IgD-negative memory B cell (primary cell): ENCODE measurements around the gene NID1. TPM values are rescaled to one million over a fixed set of nuclear protein-coding genes. Genes with fewer than 3 reads are reported as not detected.
"Not testable (repeated sequence)": the region's sequence is repeated elsewhere in the genome, so short reads cannot be mapped to it uniquely, and the experiment has no call there.

Source experiments
- H3K27ac Mint-ChIP-seq, 3 donors: one replicate each; pipeline ENCODE4 v1.8.0; 2020 to 2022; ENCODE audit warnings: mild to moderate bottlenecking in 3 of 3, mixed read lengths in 3 of 3, moderate library complexity in 1 of 3
- H3K27me3 Mint-ChIP-seq: one replicate; pipeline ENCODE4 v1.8.0; 2021; ENCODE audit warnings: mixed read lengths
- H3K36me3 Mint-ChIP-seq: one replicate; pipeline ENCODE4 v1.8.0; 2020; ENCODE audit warnings: mild to moderate bottlenecking, mixed read lengths
- H3K4me1 Mint-ChIP-seq, 3 donors: one replicate each; pipeline ENCODE4 v1.8.0; 2020 to 2022; ENCODE audit warnings: mixed read lengths in 3 of 3, mild to moderate bottlenecking in 1 of 3
- H3K4me3 Mint-ChIP-seq, 4 donors: one replicate each; pipeline ENCODE4 v1.8.0; 2020 to 2022; ENCODE audit warnings: mild to moderate bottlenecking in 4 of 4, mixed read lengths in 4 of 4, moderate library complexity in 3 of 4
- H3K9me3 Mint-ChIP-seq, 3 donors: one replicate each; pipeline ENCODE4 v1.8.0; 2020 to 2021; ENCODE audit warnings: mixed read lengths in 3 of 3, mild to moderate bottlenecking in 1 of 3
- polyA plus RNA-seq: library from polyadenylated mRNA; unstranded; fragments of 300-500 nt; fragmentation: Illumina TruSeq; gene quantifications from one replicate; pipeline ENCODE4 v1.2.3, GENCODE V29; 2021

NID1 gene
- polyA plus RNA-seq, 1 donor from 2014 or later = not detected

- H3K27ac Mint-ChIP-seq = peak overlapping the region; percentile 60 to 83 (median 64)
- H3K9me3 Mint-ChIP-seq = no peaks in the 10 kb centered on the region
- H3K27me3 Mint-ChIP-seq = peaks cover 1% of the 10 kb centered on the region
- H3K4me3 Mint-ChIP-seq = peak overlapping the region; percentile 36 to 93 (median 70)
- H3K36me3 Mint-ChIP-seq = peaks cover 3% of the 10 kb centered on the region
- H3K4me1 Mint-ChIP-seq = peaks cover 55 to 71% (median 63%) of the 10 kb centered on the region in 3 donors
These were observed 132.8 kb downstream of the NID1 start for GRCh38 chr1:235932090-235932510.

- H3K4me3 Mint-ChIP-seq = peak overlapping the region in 3 of 4 donors; percentile 15 to 93 (median 83)
- no peaks in the 10 kb centered on the region for H3K9me3 Mint-ChIP-seq
These were observed 133.6 kb downstream of the NID1 start for GRCh38 chr1:235931171-235931738.

GRCh38 chr1:235930543-235930942 is 134.3 kb downstream of the NID1 start:
- Mint-ChIP-seq H3K36me3 (no peaks in the 10 kb centered on the region), H3K27me3 (peaks cover 1% of the 10 kb centered on the region), H3K4me1 (peaks cover 47 to 61% (median 61%) of the 10 kb centered on the region in 3 donors), H3K27ac (no peak overlapping the region), H3K4me3 (peak overlapping the region in 2 of 4 donors; percentile 83 to 93), H3K9me3 (no peaks in the 10 kb centered on the region)

More at GRCh38 chr1:235931171-235931738, 133.6 kb downstream of the NID1 start:
- H3K36me3 Mint-ChIP-seq = peaks cover 2% of the 10 kb centered on the region
- peaks cover 53 to 69% (median 64%) of the 10 kb centered on the region in 3 donors for H3K4me1 Mint-ChIP-seq
- peaks cover 1% of the 10 kb centered on the region for H3K27me3 Mint-ChIP-seq
- peak overlapping the region in 2 of 3 donors; percentile 20 to 64 for H3K27ac Mint-ChIP-seq

- Mint-ChIP-seq H3K27me3 (peaks cover 1% of the 10 kb centered on the region), H3K36me3 (no peaks in the 10 kb centered on the region), H3K4me1 (peaks cover 42 to 62% (median 59%) of the 10 kb centered on the region in 3 donors), H3K27ac (no peak overlapping the region), H3K4me3 (no peak overlapping the region), H3K9me3 (no peaks in the 10 kb centered on the region)
These were observed 135.7 kb downstream of the NID1 start for GRCh38 chr1:235929216-235929615.

- H3K27me3 Mint-ChIP-seq = peaks cover 1% of the 10 kb centered on the region
- no peaks in the 10 kb centered on the region for H3K36me3 Mint-ChIP-seq
- H3K4me3 Mint-ChIP-seq = peak overlapping the region in 1 of 4 donors; percentile 30
- no peaks in the 10 kb centered on the region for H3K9me3 Mint-ChIP-seq
- peaks cover 42 to 62% (median 58%) of the 10 kb centered on the region in 3 donors for H3K4me1 Mint-ChIP-seq
- no peak overlapping the region for H3K27ac Mint-ChIP-seq
These were observed 136.7 kb downstream of the NID1 start for GRCh38 chr1:235928197-235928596.

- not testable (repeated sequence) for H3K36me3 Mint-ChIP-seq, H3K27ac Mint-ChIP-seq, H3K27me3 Mint-ChIP-seq, H3K4me3 Mint-ChIP-seq, H3K9me3 Mint-ChIP-seq
- peaks cover 44 to 63% (median 60%) of the 10 kb centered on the region in 3 donors for H3K4me1 Mint-ChIP-seq
These were observed 137.3 kb downstream of the NID1 start for GRCh38 chr1:235927551-235927950.

Other genes starting within 250 kb of the NID1 start
- 29.4 TPM for gene LYST, start 198.2 kb downstream of the NID1 start, polyA plus RNA-seq
- gene GPR137B, start 77.4 kb upstream of the NID1 start, polyA plus RNA-seq = 1.9 TPM
- gene ERO1B, start 216.9 kb upstream of the NID1 start, polyA plus RNA-seq = 2.8 TPM